AG09309 (cell line): ENCODE measurements around the gene CTSL.

Experiments used
- DNase-seq: peaks from one replicate; pipeline ENCODE4 v3.0.0-alpha.2; 2010; ENCODE audit warnings: low read depth
- H3K4me3 ChIP-seq: 2 replicates; pipeline ENCODE4 v1.5.1; 2011; ENCODE audit warnings: mild to moderate bottlenecking, low read depth, low read length, moderate library complexity; ENCODE audit not compliant: control insufficient read depth
- TF ChIP-seq, protein P1 (sequence below): IDR thresholded peaks from 2 replicates; pipeline ENCODE4 v1.5.1; 2011; ENCODE audit warnings: mild to moderate bottlenecking, low read depth, low read length, inconsistent platforms; ENCODE audit not compliant: insufficient read depth, control insufficient read depth; ENCODE audit errors: missing control alignments

Gene CTSL

DNA sequence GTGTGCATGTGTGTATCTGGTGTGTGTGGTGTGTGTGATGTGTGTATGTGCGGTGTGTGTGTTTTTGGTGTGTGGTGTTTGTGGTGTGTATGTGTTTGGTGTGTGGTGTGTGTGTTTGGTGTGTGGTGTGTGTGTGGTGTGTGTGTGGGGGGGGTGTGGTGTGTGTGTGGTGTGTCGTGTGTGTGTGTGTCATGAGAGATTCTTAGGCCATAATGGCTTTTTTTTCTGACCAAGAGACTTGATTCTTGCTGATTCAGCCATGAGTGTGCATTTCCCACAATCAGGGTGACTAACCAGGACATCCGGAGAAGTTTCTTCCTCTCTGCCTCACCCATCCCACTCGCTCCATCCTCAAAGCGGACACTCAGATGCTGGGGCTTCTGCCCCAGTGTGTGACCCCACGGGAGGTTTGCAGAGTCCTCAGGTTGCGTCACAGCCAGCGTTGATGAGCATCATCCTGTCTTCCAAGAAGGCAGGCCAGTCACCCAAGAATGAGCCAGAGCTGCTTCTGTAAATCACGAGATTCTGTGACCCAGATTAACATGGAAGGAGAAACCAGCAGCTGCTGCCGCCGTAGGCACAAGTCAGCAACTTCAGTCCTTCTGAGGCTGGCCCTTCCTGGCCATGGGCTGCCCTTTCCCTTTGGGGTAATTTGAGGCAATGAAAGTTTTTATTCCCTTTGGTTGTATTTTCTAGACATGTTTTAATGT lies 12.5 kb upstream of the CTSL start:
- TF ChIP-seq, protein P1, sequence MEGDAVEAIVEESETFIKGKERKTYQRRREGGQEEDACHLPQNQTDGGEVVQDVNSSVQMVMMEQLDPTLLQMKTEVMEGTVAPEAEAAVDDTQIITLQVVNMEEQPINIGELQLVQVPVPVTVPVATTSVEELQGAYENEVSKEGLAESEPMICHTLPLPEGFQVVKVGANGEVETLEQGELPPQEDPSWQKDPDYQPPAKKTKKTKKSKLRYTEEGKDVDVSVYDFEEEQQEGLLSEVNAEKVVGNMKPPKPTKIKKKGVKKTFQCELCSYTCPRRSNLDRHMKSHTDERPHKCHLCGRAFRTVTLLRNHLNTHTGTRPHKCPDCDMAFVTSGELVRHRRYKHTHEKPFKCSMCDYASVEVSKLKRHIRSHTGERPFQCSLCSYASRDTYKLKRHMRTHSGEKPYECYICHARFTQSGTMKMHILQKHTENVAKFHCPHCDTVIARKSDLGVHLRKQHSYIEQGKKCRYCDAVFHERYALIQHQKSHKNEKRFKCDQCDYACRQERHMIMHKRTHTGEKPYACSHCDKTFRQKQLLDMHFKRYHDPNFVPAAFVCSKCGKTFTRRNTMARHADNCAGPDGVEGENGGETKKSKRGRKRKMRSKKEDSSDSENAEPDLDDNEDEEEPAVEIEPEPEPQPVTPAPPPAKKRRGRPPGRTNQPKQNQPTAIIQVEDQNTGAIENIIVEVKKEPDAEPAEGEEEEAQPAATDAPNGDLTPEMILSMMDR = no peak
- peak overlapping the region; percentile 21 for H3K4me3 ChIP-seq
- DNase-seq = peak; percentile 98

GRCh38 chr9:87713988-87714330 lies 12.0 kb upstream of the CTSL start:
- H3K4me3 ChIP-seq = peak overlapping the region; percentile 21
- DNase-seq = no peak
- TF ChIP-seq, protein P1 = no peak

DNA sequence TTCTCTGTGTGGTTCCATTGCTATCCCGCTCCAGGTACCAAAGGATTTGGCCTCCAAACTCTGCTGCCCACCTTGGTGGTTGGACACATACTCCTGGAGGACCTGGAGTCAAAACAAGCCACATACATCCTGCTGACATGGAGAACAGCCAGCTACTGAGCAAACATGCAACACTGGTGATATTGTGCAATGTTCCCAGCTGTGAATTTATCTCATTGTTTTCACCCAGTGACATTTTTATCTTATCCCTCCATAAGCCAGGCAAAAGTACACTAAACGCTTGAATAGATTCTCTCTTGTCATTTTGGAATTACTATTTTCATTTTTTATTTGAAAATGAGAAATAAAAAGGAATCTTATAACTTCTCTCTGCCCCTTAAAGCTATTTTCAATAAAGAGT lies 11.1 kb upstream of the CTSL start:
- peak; percentile 73 for DNase-seq
- H3K4me3 ChIP-seq = no peak overlapping the region
- TF ChIP-seq, protein P1 = no peak

- TF ChIP-seq, protein P1 = no peak
- no peak for DNase-seq
- no peak overlapping the region for H3K4me3 ChIP-seq
These were observed 9.8 kb upstream of the CTSL start for GRCh38 chr9:87716141-87716540.

DNA sequence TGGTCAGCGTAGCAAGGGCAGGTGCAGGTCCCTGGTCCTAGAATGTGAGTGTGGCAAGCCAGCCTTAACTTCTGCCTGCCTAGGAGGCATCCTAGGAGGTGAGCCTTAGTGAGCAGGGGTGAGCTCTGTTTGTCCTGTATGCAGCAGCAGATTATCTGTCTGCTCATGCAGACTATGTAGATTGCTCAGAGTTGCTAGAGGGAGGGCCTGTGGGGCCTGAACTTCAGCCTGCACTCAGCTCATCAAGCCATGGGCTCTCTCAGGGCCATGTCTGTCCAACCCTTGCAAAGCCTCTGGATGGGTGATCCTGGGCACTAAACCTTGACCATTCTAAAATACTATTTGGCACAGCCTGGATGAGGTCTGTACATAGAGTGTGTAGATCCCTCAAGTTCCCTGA lies 8.5 kb upstream of the CTSL start:
- H3K4me3 ChIP-seq = no peak overlapping the region
- TF ChIP-seq, protein P1 = no peak
- DNase-seq = no peak

GRCh38 chr9:87718231-87718630 lies 7.7 kb upstream of the CTSL start:
- TF ChIP-seq, protein P1 = no peak
- no peak for DNase-seq
- H3K4me3 ChIP-seq = no peak overlapping the region
